ENCODE results near the gene GZMH.
"Not testable (repeated sequence)": the region's sequence is repeated elsewhere in the genome, so short reads cannot be mapped to it uniquely, and the experiment has no call there.

The GZMH gene

GRCh38 chr14:24591004-24591403 is 18.5 kb downstream of the GZMH start:
- not testable (repeated sequence) for DNase-seq

- not testable (repeated sequence) for DNase-seq
These were observed 25.1 kb downstream of the GZMH start for GRCh38 chr14:24584402-24584801.

- no peak for DNase-seq
These were observed 30.9 kb downstream of the GZMH start for GRCh38 chr14:24578558-24578957.

GRCh38 chr14:24576771-24577170 is 32.7 kb downstream of the GZMH start:
- no peak for DNase-seq

GRCh38 chr14:24576182-24576581 is 33.3 kb downstream of the GZMH start, which contains the start of gene CTSG:
Gene CTSG (minus strand): TSS chr14:24576250. CDS start chr14:24576223, 27 bp downstream.
- DNase-seq, result no peak

- DNase-seq, result no peak
These were observed 35.2 kb downstream of the GZMH start for GRCh38 chr14:24574206-24574774.

- DNase-seq, result no peak
These were observed 43.2 kb downstream of the GZMH start for GRCh38 chr14:24566318-24566717.

- no peak for DNase-seq
These were observed 43.7 kb downstream of the GZMH start for GRCh38 chr14:24565766-24566165.

- DNase-seq, result no peak
These were observed 46.0 kb downstream of the GZMH start for GRCh38 chr14:24563505-24563904.

GRCh38 chr14:24556756-24557155 is 52.7 kb downstream of the GZMH start:
- no peak for DNase-seq

Measured in NCI-H748 treated with DMSO at 0.1 percent for 48 hours (cell line).